Measurements from ENCODE around the gene HTR1B. TPM values are rescaled to one million over a fixed set of nuclear protein-coding genes. Genes with fewer than 3 reads are reported as not detected.
A peak's percentile ranks its signal among the peaks of the same experiment; 100 is the strongest.

The HTR1B gene
- polyA plus RNA-seq, 1 donor (not counting 4 experiments of a cell fraction or from before 2014, with no cell fraction given) = 0.24 TPM

GRCh38 chr6:77468939-77469338 is 5.6 kb upstream of the HTR1B start:
- Histone ChIP-seq H3K9me3 (ENCODE audit: control insufficient read depth, low read depth, low read length) (no peaks in the 10 kb centered on the region), H2AFZ (ENCODE audit: control insufficient read depth, low read length) (no peak overlapping the region), H3K4me1 (ENCODE audit: control insufficient read depth, extremely low read depth, insufficient read depth, low read length) (peaks cover 17% of the 10 kb centered on the region), H3K27me3 (ENCODE audit: control insufficient read depth, extremely low read depth, insufficient read depth, low read length) (peaks cover 12% of the 10 kb centered on the region), H3K4me3 (ENCODE audit: control insufficient read depth in 2 of 3, extremely low read depth in 1 of 3, insufficient read depth in 2 of 3, low read depth in 1 of 3, low read length in 3 of 3) (no peak overlapping the region), H3K27ac (ENCODE audit: control insufficient read depth, insufficient read depth, low read length) (no peak overlapping the region), H3K36me3 (ENCODE audit: control insufficient read depth in 2 of 2, extremely low read depth in 1 of 2, insufficient read depth in 2 of 2, low read length in 2 of 2) (no peaks in the 10 kb centered on the region), H3K9me1 (ENCODE audit: control insufficient read depth, extremely low read depth, insufficient read depth, low read length) (no peaks in the 10 kb centered on the region), H3K79me2 (ENCODE audit: control insufficient read depth, insufficient read depth, low read length) (no peaks in the 10 kb centered on the region), H3K4me2 (ENCODE audit: control insufficient read depth, extremely low read depth, insufficient read depth, low read depth, low read length) (no peak overlapping the region), H4K20me1 (ENCODE audit: control insufficient read depth, extremely low read depth, insufficient read depth, low read length) (no peaks in the 10 kb centered on the region), H3K9ac (ENCODE audit: control insufficient read depth, extremely low read depth, insufficient read depth, low read length) (no peak overlapping the region)
- no peak for TF ChIP-seq EZH2 (IDR thresholded peaks at IDR 0.05; ENCODE audit: low read length)
- dilution Hi-C loops (cut with MboI; ENCODE audit: extremely low pct_ligation_motif_present, low sequenced_read_pairs) = no loop called here
- DNase-seq (ENCODE audit: low read depth, low spot score) (no peak), FAIRE-seq (no peak)

- Histone ChIP-seq H4K20me1 (ENCODE audit: control insufficient read depth, extremely low read depth, insufficient read depth, low read length) (no peaks in the 10 kb centered on the region), H2AFZ (ENCODE audit: control insufficient read depth, low read length) (peak overlapping the region; percentile 67), H3K9me3 (ENCODE audit: control insufficient read depth, low read depth, low read length) (no peaks in the 10 kb centered on the region), H3K9ac (ENCODE audit: control insufficient read depth, extremely low read depth, insufficient read depth, low read length) (peak overlapping the region; percentile 14), H3K4me3 (ENCODE audit: control insufficient read depth in 2 of 3, extremely low read depth in 1 of 3, insufficient read depth in 2 of 3, low read depth in 1 of 3, low read length in 3 of 3) (peak overlapping the region; percentile 34 to 79 (median 71)), H3K27me3 (ENCODE audit: control insufficient read depth, extremely low read depth, insufficient read depth, low read length) (peaks cover 27% of the 10 kb centered on the region), H3K36me3 (ENCODE audit: control insufficient read depth in 2 of 2, extremely low read depth in 1 of 2, insufficient read depth in 2 of 2, low read length in 2 of 2) (no peaks in the 10 kb centered on the region), H3K4me2 (ENCODE audit: control insufficient read depth, extremely low read depth, insufficient read depth, low read depth, low read length) (peak overlapping the region; percentile 91), H3K4me1 (ENCODE audit: control insufficient read depth, extremely low read depth, insufficient read depth, low read length) (peaks cover 21% of the 10 kb centered on the region), H3K79me2 (ENCODE audit: control insufficient read depth, insufficient read depth, low read length) (no peaks in the 10 kb centered on the region), H3K27ac (ENCODE audit: control insufficient read depth, insufficient read depth, low read length) (no peak overlapping the region), H3K9me1 (ENCODE audit: control insufficient read depth, extremely low read depth, insufficient read depth, low read length) (no peaks in the 10 kb centered on the region)
- DNase-seq (ENCODE audit: low read depth, low spot score) (peak; percentile 45), FAIRE-seq (peak; percentile 92)
- dilution Hi-C loops (cut with MboI; ENCODE audit: extremely low pct_ligation_motif_present, low sequenced_read_pairs) = no loop called here
- no peak for TF ChIP-seq EZH2 (IDR thresholded peaks at IDR 0.05; ENCODE audit: low read length)
- TF ChIP-seq, protein P1, sequence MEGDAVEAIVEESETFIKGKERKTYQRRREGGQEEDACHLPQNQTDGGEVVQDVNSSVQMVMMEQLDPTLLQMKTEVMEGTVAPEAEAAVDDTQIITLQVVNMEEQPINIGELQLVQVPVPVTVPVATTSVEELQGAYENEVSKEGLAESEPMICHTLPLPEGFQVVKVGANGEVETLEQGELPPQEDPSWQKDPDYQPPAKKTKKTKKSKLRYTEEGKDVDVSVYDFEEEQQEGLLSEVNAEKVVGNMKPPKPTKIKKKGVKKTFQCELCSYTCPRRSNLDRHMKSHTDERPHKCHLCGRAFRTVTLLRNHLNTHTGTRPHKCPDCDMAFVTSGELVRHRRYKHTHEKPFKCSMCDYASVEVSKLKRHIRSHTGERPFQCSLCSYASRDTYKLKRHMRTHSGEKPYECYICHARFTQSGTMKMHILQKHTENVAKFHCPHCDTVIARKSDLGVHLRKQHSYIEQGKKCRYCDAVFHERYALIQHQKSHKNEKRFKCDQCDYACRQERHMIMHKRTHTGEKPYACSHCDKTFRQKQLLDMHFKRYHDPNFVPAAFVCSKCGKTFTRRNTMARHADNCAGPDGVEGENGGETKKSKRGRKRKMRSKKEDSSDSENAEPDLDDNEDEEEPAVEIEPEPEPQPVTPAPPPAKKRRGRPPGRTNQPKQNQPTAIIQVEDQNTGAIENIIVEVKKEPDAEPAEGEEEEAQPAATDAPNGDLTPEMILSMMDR (optimal IDR thresholded peaks at IDR 0.05 in 1 of 3, IDR thresholded peaks at IDR 0.05 in 1 of 3, conservative IDR thresholded peaks at IDR 0.05 in 1 of 3; ENCODE audit: extremely low read depth in 1 of 3, insufficient read depth in 2 of 3, low read length in 3 of 3) = no peak
These were observed 3.5 kb upstream of the HTR1B start for GRCh38 chr6:77466451-77467437.
